ENCODE data around the gene RYR3.

Gene RYR3

GRCh38 chr15:33720952-33721351 lies 410.2 kb downstream of the RYR3 start:
- Histone ChIP-seq H3K9ac (ENCODE audit: low read length in 5 of 5) (no peak overlapping the region), H3K27me3 (ENCODE audit: control insufficient read depth in 5 of 5, insufficient read depth in 4 of 5, low read length in 5 of 5) (no peaks in the 10 kb centered on the region), H3K27ac (ENCODE audit: low read depth, low read length) (no peak overlapping the region), H3K4me1 (ENCODE audit: control insufficient read depth in 5 of 5, insufficient read depth in 5 of 5, low read length in 5 of 5) (no peaks in the 10 kb centered on the region), H3K9me3 (ENCODE audit: control insufficient read depth in 5 of 5, low read length in 5 of 5) (no peaks in the 10 kb centered on the region), H3K36me3 (ENCODE audit: control insufficient read depth in 5 of 5, insufficient read depth in 5 of 5, low read length in 5 of 5) (no peaks in the 10 kb centered on the region), H3K4me3 (ENCODE audit: low read depth in 1 of 5, low read length in 5 of 5) (no peak overlapping the region)

GRCh38 chr15:33722005-33722672 lies 411.4 kb downstream of the RYR3 start:
- H3K9me3 ChIP-seq (ENCODE audit: control insufficient read depth in 5 of 5, low read length in 5 of 5): no peaks in the 10 kb centered on the region
- H3K27ac ChIP-seq (ENCODE audit: low read depth, low read length): no peak overlapping the region
- no peaks in the 10 kb centered on the region for H3K27me3 ChIP-seq (ENCODE audit: control insufficient read depth in 5 of 5, insufficient read depth in 4 of 5, low read length in 5 of 5)
- H3K4me3 ChIP-seq (ENCODE audit: low read depth in 1 of 5, low read length in 5 of 5): no peak overlapping the region
- no peak overlapping the region for H3K9ac ChIP-seq (ENCODE audit: low read length in 5 of 5)
- no peaks in the 10 kb centered on the region for H3K36me3 ChIP-seq (ENCODE audit: control insufficient read depth in 5 of 5, insufficient read depth in 5 of 5, low read length in 5 of 5)
- no peaks in the 10 kb centered on the region for H3K4me1 ChIP-seq (ENCODE audit: control insufficient read depth in 5 of 5, insufficient read depth in 5 of 5, low read length in 5 of 5)

- Histone ChIP-seq H3K4me1 (ENCODE audit: control insufficient read depth in 5 of 5, insufficient read depth in 5 of 5, low read length in 5 of 5) (no peaks in the 10 kb centered on the region), H3K4me3 (ENCODE audit: low read depth in 1 of 5, low read length in 5 of 5) (no peak overlapping the region), H3K27ac (ENCODE audit: low read depth, low read length) (no peak overlapping the region), H3K27me3 (ENCODE audit: control insufficient read depth in 5 of 5, insufficient read depth in 4 of 5, low read length in 5 of 5) (no peaks in the 10 kb centered on the region), H3K9ac (ENCODE audit: low read length in 5 of 5) (no peak overlapping the region), H3K9me3 (ENCODE audit: control insufficient read depth in 5 of 5, low read length in 5 of 5) (no peaks in the 10 kb centered on the region), H3K36me3 (ENCODE audit: control insufficient read depth in 5 of 5, insufficient read depth in 5 of 5, low read length in 5 of 5) (no peaks in the 10 kb centered on the region)
These were observed 411.9 kb downstream of the RYR3 start for GRCh38 chr15:33722673-33723015.

- no peak overlapping the region for H3K4me3 ChIP-seq (ENCODE audit: low read depth in 1 of 5, low read length in 5 of 5)
- no peaks in the 10 kb centered on the region for H3K4me1 ChIP-seq (ENCODE audit: control insufficient read depth in 5 of 5, insufficient read depth in 5 of 5, low read length in 5 of 5)
- no peaks in the 10 kb centered on the region for H3K36me3 ChIP-seq (ENCODE audit: control insufficient read depth in 5 of 5, insufficient read depth in 5 of 5, low read length in 5 of 5)
These were observed 413.7 kb downstream of the RYR3 start for GRCh38 chr15:33724321-33725036.

GRCh38 chr15:33729653-33730052 lies 418.9 kb downstream of the RYR3 start:
- no peaks in the 10 kb centered on the region for H3K9me3 ChIP-seq (ENCODE audit: control insufficient read depth in 5 of 5, low read length in 5 of 5)
- H3K4me3 ChIP-seq (ENCODE audit: low read depth in 1 of 5, low read length in 5 of 5): no peak overlapping the region
- H3K27ac ChIP-seq (ENCODE audit: low read depth, low read length): no peak overlapping the region
- H3K36me3 ChIP-seq (ENCODE audit: control insufficient read depth in 5 of 5, insufficient read depth in 5 of 5, low read length in 5 of 5): no peaks in the 10 kb centered on the region
- H3K4me1 ChIP-seq (ENCODE audit: control insufficient read depth in 5 of 5, insufficient read depth in 5 of 5, low read length in 5 of 5): no peaks in the 10 kb centered on the region
- H3K27me3 ChIP-seq (ENCODE audit: control insufficient read depth in 5 of 5, insufficient read depth in 4 of 5, low read length in 5 of 5): no peaks in the 10 kb centered on the region
- H3K9ac ChIP-seq (ENCODE audit: low read length in 5 of 5): no peak overlapping the region

More at GRCh38 chr15:33724321-33725036, 413.7 kb downstream of the RYR3 start:
- Histone ChIP-seq H3K9me3 (ENCODE audit: control insufficient read depth in 5 of 5, low read length in 5 of 5) (no peaks in the 10 kb centered on the region), H3K27me3 (ENCODE audit: control insufficient read depth in 5 of 5, insufficient read depth in 4 of 5, low read length in 5 of 5) (no peaks in the 10 kb centered on the region), H3K9ac (ENCODE audit: low read length in 5 of 5) (no peak overlapping the region), H3K27ac (ENCODE audit: low read depth, low read length) (no peak overlapping the region)

GRCh38 chr15:33730815-33731214 lies 420.0 kb downstream of the RYR3 start:
- Histone ChIP-seq H3K9me3 (ENCODE audit: control insufficient read depth in 5 of 5, low read length in 5 of 5) (no peaks in the 10 kb centered on the region), H3K4me1 (ENCODE audit: control insufficient read depth in 5 of 5, insufficient read depth in 5 of 5, low read length in 5 of 5) (no peaks in the 10 kb centered on the region), H3K27ac (ENCODE audit: low read depth, low read length) (no peak overlapping the region), H3K36me3 (ENCODE audit: control insufficient read depth in 5 of 5, insufficient read depth in 5 of 5, low read length in 5 of 5) (no peaks in the 10 kb centered on the region), H3K4me3 (ENCODE audit: low read depth in 1 of 5, low read length in 5 of 5) (no peak overlapping the region), H3K27me3 (ENCODE audit: control insufficient read depth in 5 of 5, insufficient read depth in 4 of 5, low read length in 5 of 5) (no peaks in the 10 kb centered on the region), H3K9ac (ENCODE audit: low read length in 5 of 5) (no peak overlapping the region)

GRCh38 chr15:33735143-33735542 lies 424.4 kb downstream of the RYR3 start:
- Histone ChIP-seq H3K36me3 (ENCODE audit: control insufficient read depth in 5 of 5, insufficient read depth in 5 of 5, low read length in 5 of 5) (no peaks in the 10 kb centered on the region), H3K9ac (ENCODE audit: low read length in 5 of 5) (no peak overlapping the region), H3K27me3 (ENCODE audit: control insufficient read depth in 5 of 5, insufficient read depth in 4 of 5, low read length in 5 of 5) (peaks cover 0 to 6% (median 0%) of the 10 kb centered on the region in 5 donors), H3K4me1 (ENCODE audit: control insufficient read depth in 5 of 5, insufficient read depth in 5 of 5, low read length in 5 of 5) (no peaks in the 10 kb centered on the region), H3K4me3 (ENCODE audit: low read depth in 1 of 5, low read length in 5 of 5) (no peak overlapping the region), H3K27ac (ENCODE audit: low read depth, low read length) (no peak overlapping the region), H3K9me3 (ENCODE audit: control insufficient read depth in 5 of 5, low read length in 5 of 5) (no peaks in the 10 kb centered on the region)

- H3K9ac ChIP-seq (ENCODE audit: low read length in 5 of 5): no peak overlapping the region
- H3K27me3 ChIP-seq (ENCODE audit: control insufficient read depth in 5 of 5, insufficient read depth in 4 of 5, low read length in 5 of 5): peaks cover 0 to 6% (median 0%) of the 10 kb centered on the region in 5 donors
- H3K9me3 ChIP-seq (ENCODE audit: control insufficient read depth in 5 of 5, low read length in 5 of 5): no peaks in the 10 kb centered on the region
- no peaks in the 10 kb centered on the region for H3K36me3 ChIP-seq (ENCODE audit: control insufficient read depth in 5 of 5, insufficient read depth in 5 of 5, low read length in 5 of 5)
- H3K4me3 ChIP-seq (ENCODE audit: low read depth in 1 of 5, low read length in 5 of 5): no peak overlapping the region
- H3K4me1 ChIP-seq (ENCODE audit: control insufficient read depth in 5 of 5, insufficient read depth in 5 of 5, low read length in 5 of 5): no peaks in the 10 kb centered on the region
- H3K27ac ChIP-seq (ENCODE audit: low read depth, low read length): no peak overlapping the region
These were observed 425.0 kb downstream of the RYR3 start for GRCh38 chr15:33735637-33736247.

- no peaks in the 10 kb centered on the region for H3K4me1 ChIP-seq (ENCODE audit: control insufficient read depth in 5 of 5, insufficient read depth in 5 of 5, low read length in 5 of 5)
- H3K27ac ChIP-seq (ENCODE audit: low read depth, low read length): no peak overlapping the region
- H3K9me3 ChIP-seq (ENCODE audit: control insufficient read depth in 5 of 5, low read length in 5 of 5): no peaks in the 10 kb centered on the region
- no peaks in the 10 kb centered on the region for H3K36me3 ChIP-seq (ENCODE audit: control insufficient read depth in 5 of 5, insufficient read depth in 5 of 5, low read length in 5 of 5)
- H3K9ac ChIP-seq (ENCODE audit: low read length in 5 of 5): no peak overlapping the region
- H3K27me3 ChIP-seq (ENCODE audit: control insufficient read depth in 5 of 5, insufficient read depth in 4 of 5, low read length in 5 of 5): peaks cover 0 to 6% (median 0%) of the 10 kb centered on the region in 5 donors
- H3K4me3 ChIP-seq (ENCODE audit: low read depth in 1 of 5, low read length in 5 of 5): no peak overlapping the region
These were observed 427.2 kb downstream of the RYR3 start for GRCh38 chr15:33737687-33738601.

All from subcutaneous abdominal adipose tissue (tissue), 5 donors.